GM19438 (cell line): Measurements from ENCODE around the gene NAIF1.
A peak's percentile ranks its signal among the peaks of the same experiment; 100 is the strongest.

ENCODE experiments used
- ATAC-seq: cut with Tn5 transposase; IDR thresholded peaks from one replicate; pipeline ENCODE4 v1.9.1; 2021; ENCODE audit warnings: low read depth; ENCODE audit not compliant: unreplicated experiment

NAIF1 gene

GRCh38 chr9:128102861-128103588 lies 35.9 kb upstream of the NAIF1 start:
- no peak for ATAC-seq

- ATAC-seq, result no peak
Measured at GRCh38 chr9:128102196-128102595, 35.1 kb upstream of the NAIF1 start.

GRCh38 chr9:128101690-128102089 lies 34.6 kb upstream of the NAIF1 start:
- ATAC-seq, result no peak

GRCh38 chr9:128101231-128101661 lies 34.1 kb upstream of the NAIF1 start:
- no peak for ATAC-seq

GRCh38 chr9:128100581-128100980 lies 33.5 kb upstream of the NAIF1 start:
- no peak for ATAC-seq

GRCh38 chr9:128099932-128100491 lies 32.9 kb upstream of the NAIF1 start:
- ATAC-seq, result no peak

- no peak for ATAC-seq
Measured at GRCh38 chr9:128099231-128099931, 32.3 kb upstream of the NAIF1 start.

GRCh38 chr9:128098297-128099230 lies 31.4 kb upstream of the NAIF1 start:
- no peak for ATAC-seq

- ATAC-seq, result no peak
Measured at GRCh38 chr9:128097543-128098296, 30.6 kb upstream of the NAIF1 start.

- ATAC-seq, result no peak
Measured at GRCh38 chr9:128096616-128097536, 29.8 kb upstream of the NAIF1 start.

- no peak for ATAC-seq
Measured at GRCh38 chr9:128094950-128095544, 27.9 kb upstream of the NAIF1 start.

- ATAC-seq, result peak; percentile 85
Measured at GRCh38 chr9:128094166-128094949, 27.2 kb upstream of the NAIF1 start.

GRCh38 chr9:128093011-128093410 lies 25.9 kb upstream of the NAIF1 start:
- no peak for ATAC-seq

- ATAC-seq, result no peak
Measured at GRCh38 chr9:128092199-128092977, 25.3 kb upstream of the NAIF1 start.

- no peak for ATAC-seq
Measured at GRCh38 chr9:128091571-128091970, 24.5 kb upstream of the NAIF1 start.

- ATAC-seq, result no peak
Measured at GRCh38 chr9:128091144-128091543, 24.0 kb upstream of the NAIF1 start.

- no peak for ATAC-seq
Measured at GRCh38 chr9:128089299-128089698, 22.2 kb upstream of the NAIF1 start.
